ENCODE measurements around the gene DRAP1.
A peak's percentile ranks its signal among the peaks of the same experiment; 100 is the strongest.

The DRAP1 gene

DNA sequence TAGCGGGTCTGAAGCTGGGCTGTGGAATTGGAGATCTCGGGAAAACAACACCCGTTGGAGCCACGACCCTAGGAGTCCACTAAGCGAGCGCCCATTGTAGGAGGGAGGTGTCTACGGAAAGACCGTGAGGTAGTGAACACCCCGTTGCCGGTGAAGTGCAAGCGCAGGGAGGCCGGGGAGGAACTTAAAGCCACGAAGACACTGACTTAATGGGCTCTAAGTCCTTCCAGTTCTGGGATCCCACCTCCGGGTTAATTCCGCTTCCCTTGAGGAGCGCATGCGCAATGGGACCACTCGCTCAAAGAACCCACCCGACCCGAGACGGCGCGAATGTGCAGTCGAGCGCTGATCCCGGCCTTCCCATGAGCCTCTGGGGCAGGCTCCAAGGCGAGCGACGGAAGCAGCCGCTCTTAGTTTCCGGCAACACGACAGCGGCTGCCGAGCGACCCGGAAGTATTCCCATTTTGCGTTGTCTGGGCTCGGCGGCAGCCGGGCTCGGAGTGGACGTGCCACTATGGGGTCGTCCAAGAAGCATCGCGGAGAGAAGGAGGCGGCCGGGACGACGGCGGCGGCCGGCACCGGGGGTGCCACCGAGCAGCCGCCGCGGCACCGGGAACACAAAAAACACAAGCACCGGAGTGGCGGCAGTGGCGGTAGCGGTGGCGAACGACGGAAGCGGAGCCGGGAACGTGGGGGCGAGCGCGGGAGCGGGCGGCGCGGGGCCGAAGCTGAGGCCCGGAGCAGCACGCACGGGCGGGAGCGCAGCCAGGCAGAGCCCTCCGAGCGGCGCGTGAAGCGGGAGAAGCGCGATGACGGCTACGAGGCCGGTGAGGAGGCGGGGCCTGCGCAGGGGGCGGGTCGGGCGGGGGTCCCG, 42.3 kb downstream of the DRAP1 start, which contains the start of gene SART1:
Gene SART1, plus strand, starts transcription at position 468 of the 874 bp plus-strand sequence. Its CDS starts 47 bp downstream, at position 515.
- DNase-seq (ENCODE audit: low read depth in 2 of 2): peak; percentile 94 to 96

DNA sequence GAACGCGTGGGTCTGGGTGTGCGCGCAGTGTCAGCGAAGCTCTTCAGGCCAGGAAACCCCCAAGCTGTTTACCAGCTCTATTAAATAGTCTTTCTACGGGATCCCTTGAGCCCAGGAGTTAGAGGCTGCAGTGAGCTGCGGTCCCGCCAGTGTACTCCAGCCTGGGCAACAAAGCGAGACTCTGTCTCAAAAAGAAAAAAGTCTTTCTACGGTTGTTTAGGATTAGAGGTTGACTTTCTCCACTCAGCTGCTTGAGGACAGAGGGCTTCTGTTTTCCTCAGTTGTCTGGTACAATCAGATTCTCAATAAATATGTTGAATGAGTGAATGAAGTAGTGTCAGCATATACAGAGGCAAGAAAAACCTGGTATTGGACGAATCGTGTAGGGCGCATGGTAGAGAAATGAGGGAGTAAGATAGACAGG, 42.9 kb downstream of the DRAP1 start:
- no peak for DNase-seq (ENCODE audit: low read depth in 2 of 2)

DNA sequence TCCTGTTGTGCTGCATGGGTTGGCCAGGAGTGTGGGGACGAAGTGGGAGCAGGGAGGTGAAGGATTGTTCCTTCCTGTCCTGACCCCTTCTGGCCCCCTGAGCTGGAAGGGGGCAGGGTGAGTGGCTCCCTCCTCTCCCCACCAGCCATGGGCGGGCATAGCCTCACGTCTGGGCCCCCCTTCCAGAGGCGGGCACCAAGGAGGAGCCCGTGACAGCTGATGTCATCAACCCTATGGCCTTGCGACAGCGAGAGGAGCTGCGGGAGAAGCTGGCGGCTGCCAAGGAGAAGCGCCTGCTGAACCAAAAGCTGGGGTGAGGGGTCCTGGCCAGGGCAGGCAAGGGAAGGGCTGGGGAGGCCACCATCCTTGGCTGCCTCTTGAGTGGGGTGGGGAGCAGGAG, 45.7 kb downstream of the DRAP1 start:
- DNase-seq (ENCODE audit: low read depth in 2 of 2): no peak

DNA sequence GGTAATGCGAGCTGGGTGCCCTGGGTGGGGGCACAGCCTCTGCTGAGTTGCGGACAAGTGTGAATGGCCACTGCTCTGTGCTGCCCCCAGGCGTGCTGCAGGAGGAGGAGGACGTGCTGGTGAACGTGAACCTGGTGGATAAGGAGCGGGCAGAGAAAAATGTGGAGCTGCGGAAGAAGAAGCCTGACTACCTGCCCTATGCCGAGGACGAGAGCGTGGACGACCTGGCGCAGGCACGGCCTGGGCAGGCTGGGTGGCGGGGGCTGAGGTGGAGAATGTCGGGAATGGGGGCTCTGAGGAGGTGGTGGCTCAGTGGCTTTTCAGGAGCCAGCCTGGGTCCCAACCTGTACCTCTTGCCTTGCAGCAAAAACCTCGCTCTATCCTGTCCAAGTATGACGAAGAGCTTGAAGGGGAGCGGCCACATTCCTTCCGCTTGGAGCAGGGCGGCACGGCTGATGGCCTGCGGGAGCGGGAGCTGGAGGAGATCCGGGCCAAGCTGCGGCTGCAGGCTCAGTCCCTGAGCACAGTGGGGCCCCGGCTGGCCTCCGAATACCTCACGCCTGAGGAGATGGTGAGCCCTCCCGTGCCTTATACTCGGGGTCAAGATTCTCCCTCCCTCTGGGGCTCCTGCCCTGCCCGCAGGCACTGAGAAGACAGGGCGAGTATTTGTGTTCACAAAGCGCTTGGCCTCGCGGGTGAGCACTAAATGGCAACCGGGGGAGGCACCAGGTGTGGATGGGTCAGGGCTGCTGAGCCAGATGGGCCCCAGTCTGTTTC, 46.9 kb downstream of the DRAP1 start:
- no peak for DNase-seq (ENCODE audit: low read depth in 2 of 2)

DNA sequence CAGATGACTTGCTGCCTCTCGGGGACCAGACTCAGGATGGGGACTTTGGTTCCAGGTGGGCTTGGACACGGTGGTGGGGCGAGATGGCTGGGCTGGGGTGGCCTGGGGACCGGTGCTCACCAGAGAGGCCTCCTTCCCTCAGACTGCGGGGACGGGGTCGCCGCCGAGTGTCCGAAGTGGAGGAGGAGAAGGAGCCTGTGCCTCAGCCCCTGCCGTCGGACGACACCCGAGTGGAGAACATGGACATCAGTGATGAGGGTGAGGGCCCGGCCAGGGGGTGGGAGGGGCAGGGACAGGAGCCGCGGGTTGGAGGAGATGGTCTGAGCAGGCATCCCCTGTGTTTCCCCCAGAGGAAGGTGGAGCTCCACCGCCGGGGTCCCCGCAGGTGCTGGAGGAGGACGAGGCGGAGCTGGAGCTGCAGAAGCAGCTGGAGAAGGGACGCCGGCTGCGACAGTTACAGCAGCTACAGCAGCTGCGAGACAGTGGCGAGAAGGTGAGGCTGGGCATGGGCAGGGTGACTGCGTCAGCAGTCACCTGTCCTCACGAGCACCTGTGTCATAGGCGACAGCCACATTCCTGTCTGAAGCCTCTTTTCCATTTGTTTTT, 48.2 kb downstream of the DRAP1 start:
- no peak for DNase-seq (ENCODE audit: low read depth in 2 of 2)

DNA sequence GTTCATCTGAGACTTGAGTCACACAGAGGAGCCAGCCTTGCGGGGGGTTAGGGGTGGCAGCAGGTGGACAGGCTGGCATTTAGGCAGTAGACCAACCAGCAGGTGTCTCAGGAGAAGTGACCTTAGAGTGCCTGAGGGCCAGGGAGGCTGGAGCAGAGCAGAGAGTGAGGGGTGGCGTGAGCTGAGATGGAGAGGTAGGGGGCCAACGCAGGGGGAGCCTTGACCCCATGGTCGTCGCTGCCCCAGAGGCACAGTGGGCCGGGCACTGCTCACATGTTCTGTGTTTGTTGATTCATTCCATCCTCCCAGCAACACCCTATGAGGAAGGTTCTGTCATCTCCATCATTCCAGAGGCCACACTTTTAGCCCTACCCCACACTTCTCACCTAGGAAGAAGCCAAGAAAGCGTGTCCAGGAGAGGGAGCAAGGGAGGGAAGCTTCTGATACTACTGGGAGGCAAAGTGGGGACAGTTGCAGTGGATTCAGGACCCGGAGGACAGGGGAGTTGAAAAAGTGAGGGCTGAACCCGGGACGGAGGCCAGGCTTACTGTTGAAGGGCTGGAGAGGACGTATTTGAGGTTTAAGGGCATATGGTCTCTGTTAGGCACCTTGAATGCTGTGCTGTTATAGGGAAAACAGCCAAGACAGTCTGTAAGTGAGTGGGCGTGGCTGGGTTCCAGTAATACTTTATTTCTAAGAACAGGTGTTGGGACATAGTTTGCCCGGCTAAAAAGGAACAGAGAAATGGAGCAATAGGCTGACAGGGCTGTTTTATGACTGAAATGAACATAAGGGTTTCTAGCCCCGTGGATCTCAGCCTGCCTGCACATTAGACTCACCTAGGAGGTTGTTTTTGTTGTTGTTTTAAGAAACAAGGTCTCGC, 49.6 kb downstream of the DRAP1 start:
- DNase-seq (ENCODE audit: low read depth in 2 of 2): no peak
